HepG2 (cell line): ENCODE measurements around the gene TULP4.

ENCODE experiments used
- CBFB ChIP-seq: sonication (generic); formaldehyde crosslinking; IDR thresholded peaks from 2 replicates; pipeline ENCODE4 v1.4.0; 2020; ENCODE audit warnings: missing genetic modification reagents
- CTCF ChIP-seq: sonication (generic); formaldehyde crosslinking; IDR thresholded peaks from 2 replicates; pipeline ENCODE4 v1.5.0; 2020; ENCODE audit warnings: mild to moderate bottlenecking, missing genetic modification reagents, moderate library complexity
- EZH2 ChIP-seq: conservative IDR thresholded peaks from 2 replicates; pipeline ENCODE4 v1.6.1; 2012; ENCODE audit warnings: mild to moderate bottlenecking, low read depth, low read length, moderate library complexity
- MATR3 ChIP-seq: sonication (generic); formaldehyde crosslinking; IDR thresholded peaks from 2 replicates; pipeline ENCODE4 v1.4.0; 2020; ENCODE audit warnings: missing genetic modification reagents
- MBNL3 ChIP-seq: fragments of 250-450 bp; sonication (Bioruptor Pico); conservative IDR thresholded peaks from 2 replicates; pipeline ENCODE4 v1.8.0; 2022; ENCODE audit warnings: mild to moderate bottlenecking, inconsistent platforms
- NFYB ChIP-seq: sonication (generic); formaldehyde crosslinking; IDR thresholded peaks from 2 replicates; pipeline ENCODE4 v1.4.0; 2020; ENCODE audit warnings: missing genetic modification reagents
- NR2C2 ChIP-seq: sonication (generic); formaldehyde crosslinking; IDR thresholded peaks from 2 replicates; pipeline ENCODE4 v1.4.0; 2020; ENCODE audit warnings: missing genetic modification reagents, mild to moderate bottlenecking, moderate library complexity, borderline replicate concordance
- POLR2A ChIP-seq, 2 experiments: IDR thresholded peaks; 2 replicates each; pipeline ENCODE4 v1.6.1; 2011; ENCODE audit warnings: low read depth in 2 of 2, low read length in 2 of 2, mild to moderate bottlenecking in 1 of 2, moderate library complexity in 1 of 2; ENCODE audit not compliant: insufficient read depth in 1 of 2
- RAD21 ChIP-seq: fragments of 450-650 bp; formaldehyde crosslinking; IDR thresholded peaks from 2 replicates; pipeline ENCODE4 v1.5.0; 2020; ENCODE audit warnings: mild to moderate bottlenecking
- RBFOX2 ChIP-seq: fragments of 200-400 bp; formaldehyde crosslinking; IDR thresholded peaks from 2 replicates; pipeline ENCODE4 v1.6.1; 2017; ENCODE audit warnings: low read depth, mild to moderate bottlenecking, low read length
- REST ChIP-seq, 2 experiments: IDR thresholded peaks; 2 replicates each; pipeline ENCODE4 v1.6.1; 2011 to 2012; ENCODE audit warnings: low read length in 2 of 2, borderline replicate concordance in 1 of 2, low read depth in 1 of 2, mild to moderate bottlenecking in 1 of 2, moderate library complexity in 1 of 2
- SIN3A ChIP-seq: IDR thresholded peaks from 2 replicates; pipeline ENCODE4 v1.6.1; 2011; ENCODE audit warnings: low read depth, mild to moderate bottlenecking, control low read depth, low read length, borderline replicate concordance
- SIN3B ChIP-seq: fragments of 150-350 bp; IDR thresholded peaks from 2 replicates; pipeline ENCODE4 v1.6.1; 2014; ENCODE audit warnings: low read length
- SMC3 ChIP-seq: IDR thresholded peaks from 2 replicates; pipeline ENCODE4 v1.6.1; 2011; ENCODE audit warnings: low read length, improper control_type of control experiment

GRCh38 chr6:158413028-158413427, 100.8 kb downstream of the TULP4 start:
- TF ChIP-seq POLR2A (IDR thresholded peaks at IDR 0.05; ENCODE audit: insufficient read depth in 1 of 2, low read depth in 2 of 2, low read length in 2 of 2), result no peak
- TF ChIP-seq EZH2, result no peak
- no peak for TF ChIP-seq RBFOX2
- TF ChIP-seq MBNL3 (CRISPR knock-in tag), result no peak
- TF ChIP-seq CTCF (CRISPR knock-in tag), result no peak
- no peak for TF ChIP-seq SIN3A
- no peak for TF ChIP-seq NR2C2 (CRISPR knock-in tag)
- no peak for TF ChIP-seq NFYB (CRISPR knock-in tag)
- TF ChIP-seq CBFB (CRISPR knock-in tag), result no peak
- TF ChIP-seq REST (IDR thresholded peaks at IDR 0.05; ENCODE audit: borderline replicate concordance in 1 of 2, low read depth in 1 of 2, low read length in 2 of 2), result no peak
- no peak for TF ChIP-seq RAD21 (CRISPR knock-in tag)
- no peak for TF ChIP-seq MATR3 (CRISPR knock-in tag)
- no peak for TF ChIP-seq SMC3
- TF ChIP-seq SIN3B, result no peak
